ENCODE results near the gene MYBPC3.
"Not testable (repeated sequence)": the region's sequence is repeated elsewhere in the genome, so short reads cannot be mapped to it uniquely, and the experiment has no call there.

Gene MYBPC3

GRCh38 chr11:47336595-47336994 lies 15.9 kb downstream of the MYBPC3 start:
- no peak for DNase-seq

- DNase-seq = no peak
These were observed 16.8 kb downstream of the MYBPC3 start for GRCh38 chr11:47335733-47336132.

GRCh38 chr11:47334699-47335411 lies 17.6 kb downstream of the MYBPC3 start:
- DNase-seq = not testable (repeated sequence)

- DNase-seq = no peak
These were observed 18.5 kb downstream of the MYBPC3 start for GRCh38 chr11:47333886-47334443.

GRCh38 chr11:47333526-47333845 lies 19.0 kb downstream of the MYBPC3 start:
- no peak for DNase-seq

GRCh38 chr11:47332791-47333525 lies 19.5 kb downstream of the MYBPC3 start:
- no peak for DNase-seq

GRCh38 chr11:47332303-47332711 lies 20.2 kb downstream of the MYBPC3 start:
- DNase-seq = no peak

- no peak for DNase-seq
These were observed 20.8 kb downstream of the MYBPC3 start for GRCh38 chr11:47331454-47332302.

GRCh38 chr11:47329987-47330931 lies 22.2 kb downstream of the MYBPC3 start:
- no peak for DNase-seq

- DNase-seq = no peak
These were observed 23.0 kb downstream of the MYBPC3 start for GRCh38 chr11:47329431-47329986.

GRCh38 chr11:47328449-47329390 lies 23.8 kb downstream of the MYBPC3 start:
- no peak for DNase-seq

GRCh38 chr11:47327949-47328348 lies 24.6 kb downstream of the MYBPC3 start:
- DNase-seq = no peak

- peak; percentile 27 for DNase-seq
These were observed 25.5 kb downstream of the MYBPC3 start for GRCh38 chr11:47327025-47327424.

GRCh38 chr11:47326198-47326597 lies 26.3 kb downstream of the MYBPC3 start:
- no peak for DNase-seq

- DNase-seq = no peak
These were observed 27.0 kb downstream of the MYBPC3 start for GRCh38 chr11:47325271-47326041.

GRCh38 chr11:47324520-47324919 lies 28.0 kb downstream of the MYBPC3 start:
- no peak for DNase-seq

GRCh38 chr11:47318166-47318565 lies 34.3 kb downstream of the MYBPC3 start:
- no peak for DNase-seq

- DNase-seq = no peak
These were observed 35.3 kb downstream of the MYBPC3 start for GRCh38 chr11:47317064-47317828.

GRCh38 chr11:47316501-47316900 lies 36.0 kb downstream of the MYBPC3 start:
- not testable (repeated sequence) for DNase-seq

All from DMS53 (cell line).